LHCN-M2 (cell line): Measurements from ENCODE around the gene IMMP2L. TPM values are rescaled to one million over a fixed set of nuclear protein-coding genes. Genes with fewer than 3 reads are reported as not detected.

ENCODE experiments used
- DNase-seq: peaks from one replicate; pipeline ENCODE4 v3.0.0-alpha.2; 2012; ENCODE audit warnings: low read depth
- total RNA-seq: library from RNA; depleted of rRNA; stranded (reverse); fragments of >200 nt; gene quantifications from 2 replicates; pipeline ENCODE4 v1.2.3, GENCODE V29; 2014

Gene IMMP2L
- total RNA-seq, 1 experiment from 2014 or later: 6.4 TPM

DNA sequence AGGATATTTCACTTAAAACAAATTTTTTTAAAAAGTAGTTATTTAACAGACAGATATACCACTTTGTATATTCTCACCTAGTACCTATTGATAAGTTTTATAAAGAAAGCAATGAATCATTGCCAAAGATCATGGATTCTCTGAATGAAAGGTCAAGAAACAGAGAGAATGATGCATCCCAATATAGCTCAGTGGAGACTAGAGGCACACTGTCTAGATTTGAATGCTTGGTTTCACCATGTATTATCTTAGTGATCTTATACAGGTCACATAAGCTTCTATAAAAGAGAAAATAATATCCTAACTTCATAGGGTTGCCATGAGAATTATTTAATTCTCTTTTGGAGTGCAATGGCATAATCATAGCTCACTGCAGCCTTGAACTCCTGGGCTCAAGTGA lies 558.4 kb downstream of the IMMP2L start:
- DNase-seq: no peak

DNA sequence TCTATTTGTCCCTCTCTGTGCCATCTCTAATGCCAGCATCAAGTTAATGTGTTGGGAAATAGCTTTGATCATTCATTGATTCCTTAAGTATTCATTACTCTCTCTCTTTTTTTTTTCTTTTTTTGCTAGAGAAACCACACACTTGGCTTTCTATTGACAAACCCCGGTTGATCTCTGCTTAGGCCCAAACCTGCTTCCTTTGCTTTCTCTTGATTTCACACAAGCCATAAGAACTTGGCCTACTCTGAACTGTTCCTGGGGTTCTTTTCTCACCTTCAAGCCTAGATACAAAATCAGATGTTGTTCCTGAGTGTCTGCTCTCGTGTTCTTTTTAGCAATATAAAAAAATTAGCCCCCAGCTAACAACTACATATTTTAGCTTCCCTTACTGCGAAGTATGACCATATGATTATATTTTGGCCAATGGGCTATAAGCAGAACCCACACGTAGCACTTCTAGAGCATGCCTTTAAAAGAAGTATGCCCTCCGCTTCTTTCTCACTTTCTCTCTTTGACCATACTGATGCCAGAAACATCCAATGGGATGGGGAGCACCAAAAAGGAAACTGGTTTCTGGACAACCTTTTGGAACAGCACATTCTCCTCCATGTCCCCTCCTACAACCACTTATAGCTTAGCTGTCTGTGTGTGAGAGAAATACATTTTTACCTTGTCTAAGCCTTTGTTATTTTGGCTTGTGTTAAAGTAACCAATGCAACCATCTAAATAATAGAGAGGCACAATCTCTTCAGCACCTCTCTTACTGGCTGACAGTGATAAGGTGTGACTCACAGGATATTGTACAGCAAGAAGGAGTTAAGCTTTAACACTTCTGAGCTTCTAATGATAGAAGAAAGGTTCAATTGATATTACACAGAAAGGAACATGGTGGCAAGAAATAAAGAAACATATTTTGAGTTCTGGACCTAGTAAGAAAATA lies 568.0 kb downstream of the IMMP2L start:
- DNase-seq: no peak

DNA sequence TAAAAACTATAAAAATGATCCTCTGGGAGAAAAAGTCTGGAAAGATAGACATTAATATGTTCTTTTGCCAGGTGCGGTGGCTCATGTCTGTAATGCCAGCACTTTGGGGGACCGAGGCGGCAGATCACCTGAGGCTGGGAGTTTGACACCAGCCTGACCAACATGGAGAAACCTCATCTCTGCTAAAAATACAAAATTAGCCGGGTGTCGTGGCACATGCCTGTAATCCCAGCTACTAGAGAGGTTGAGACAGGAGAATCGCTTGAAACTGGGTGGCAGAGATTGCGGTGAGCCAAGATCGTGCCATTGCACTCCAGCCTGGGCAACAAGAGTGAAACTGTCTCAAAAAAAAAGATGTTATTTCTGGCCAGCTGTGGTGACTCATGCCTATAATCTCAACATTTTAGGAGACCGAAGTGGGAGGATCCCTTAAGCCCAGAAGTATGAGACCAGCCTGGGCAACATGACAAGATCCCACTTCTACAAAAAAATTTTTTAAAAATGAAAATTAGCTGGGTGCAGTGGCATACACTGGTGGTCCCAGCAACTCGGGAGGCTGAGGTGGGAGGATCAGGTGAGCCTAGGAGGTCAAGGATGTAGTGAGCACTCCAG lies 573.3 kb downstream of the IMMP2L start:
- peak; percentile 7 for DNase-seq

DNA sequence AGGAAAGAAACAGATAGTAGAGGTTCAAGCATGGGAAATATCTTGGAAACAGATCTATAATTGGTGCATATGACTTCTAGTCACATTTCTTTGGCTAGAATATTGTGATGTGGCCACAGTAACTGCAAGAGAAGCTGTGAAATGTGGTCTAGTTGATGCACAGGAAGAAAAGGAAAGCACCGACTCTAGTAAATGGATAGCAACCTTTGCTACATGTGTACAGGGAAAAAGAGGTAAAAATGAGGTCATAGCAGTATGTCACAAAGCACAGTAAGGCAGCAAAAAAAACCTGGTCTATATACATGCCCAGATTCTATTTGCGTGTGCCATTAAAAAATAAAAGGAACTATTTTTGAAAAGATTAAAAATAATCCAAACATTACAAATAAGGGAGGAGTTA lies 573.9 kb downstream of the IMMP2L start:
- DNase-seq: no peak

DNA sequence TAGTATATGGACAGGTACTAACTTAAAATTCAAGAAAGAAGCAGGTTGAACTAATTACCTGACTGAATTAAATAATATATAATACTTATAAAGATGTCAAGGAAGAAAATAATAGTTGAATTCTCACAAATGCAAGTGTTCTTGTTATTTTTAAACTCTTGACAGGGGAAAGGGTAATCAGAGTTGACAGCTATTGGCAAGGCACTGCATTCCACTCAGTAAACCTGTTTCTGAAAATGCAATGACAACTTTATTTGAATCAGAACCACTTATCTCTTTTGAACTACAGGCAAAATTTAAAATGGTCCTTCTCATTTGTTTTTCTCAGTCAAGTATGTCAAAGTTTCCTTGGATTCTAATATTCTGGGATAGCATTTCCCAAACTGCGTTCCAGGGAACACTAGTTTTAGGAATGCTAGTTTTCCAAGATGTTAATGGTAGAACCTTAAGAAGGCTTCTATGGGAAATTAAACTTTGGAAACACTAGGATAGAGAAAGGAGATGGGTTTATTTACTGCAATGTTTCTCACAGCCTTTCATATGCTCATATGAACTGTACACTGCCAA lies 575.1 kb downstream of the IMMP2L start:
- DNase-seq: no peak

DNA sequence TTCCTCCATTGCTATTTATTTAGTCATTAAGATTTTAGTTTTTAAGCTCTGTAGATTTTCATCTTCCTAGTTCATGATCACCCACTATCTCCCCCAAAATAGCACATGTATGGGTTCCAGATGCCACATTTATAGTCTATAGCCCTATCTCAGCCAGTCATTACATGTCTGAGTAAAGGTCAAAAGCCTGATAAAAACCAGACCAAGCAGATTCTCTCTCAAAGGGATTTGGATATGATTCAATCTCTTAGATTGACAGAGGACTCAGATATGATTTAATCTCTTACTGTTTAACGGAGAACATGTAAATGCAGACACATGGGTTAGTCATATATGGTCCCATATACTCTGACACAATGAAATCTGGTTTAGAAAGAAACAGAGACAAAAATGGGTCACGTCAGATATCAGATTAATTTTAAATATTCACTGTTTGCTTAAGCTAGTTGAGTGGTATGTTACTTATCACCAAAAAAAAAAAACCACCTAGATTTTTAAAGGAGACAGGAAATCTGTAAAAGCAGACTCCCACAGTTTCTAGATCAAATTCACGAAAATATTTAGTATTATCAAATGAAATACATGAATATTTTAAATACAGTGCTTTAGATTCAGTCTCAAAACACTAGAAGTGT lies 578.4 kb downstream of the IMMP2L start:
- DNase-seq: no peak

DNA sequence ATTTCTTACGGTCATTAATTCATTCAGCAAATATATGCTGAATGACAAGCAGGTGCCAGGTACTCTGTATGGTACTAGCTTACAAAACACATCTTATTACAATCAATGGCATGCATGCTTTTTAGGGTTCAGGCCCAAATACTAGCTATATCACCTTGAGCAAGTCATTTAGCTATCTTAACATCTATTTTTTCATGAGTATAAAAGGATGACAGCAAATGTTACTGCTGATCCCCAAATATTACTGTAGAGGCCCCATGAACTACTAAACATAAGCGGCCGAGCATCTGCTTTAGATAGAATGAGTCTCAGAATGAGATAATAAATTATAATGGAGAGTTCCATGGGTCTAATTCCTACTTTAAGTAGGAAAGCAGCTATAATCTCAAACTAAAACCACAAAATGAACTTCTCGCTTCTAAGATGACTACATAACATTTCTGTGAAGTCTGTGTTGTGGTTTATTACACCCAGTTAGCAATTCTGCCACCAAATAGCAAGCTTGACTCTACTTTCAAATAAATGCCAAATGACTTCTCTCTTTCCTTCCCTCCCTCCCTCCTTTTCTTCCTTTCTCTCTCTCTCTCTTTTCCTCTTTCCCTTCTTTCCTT lies 585.1 kb downstream of the IMMP2L start:
- DNase-seq: no peak

DNA sequence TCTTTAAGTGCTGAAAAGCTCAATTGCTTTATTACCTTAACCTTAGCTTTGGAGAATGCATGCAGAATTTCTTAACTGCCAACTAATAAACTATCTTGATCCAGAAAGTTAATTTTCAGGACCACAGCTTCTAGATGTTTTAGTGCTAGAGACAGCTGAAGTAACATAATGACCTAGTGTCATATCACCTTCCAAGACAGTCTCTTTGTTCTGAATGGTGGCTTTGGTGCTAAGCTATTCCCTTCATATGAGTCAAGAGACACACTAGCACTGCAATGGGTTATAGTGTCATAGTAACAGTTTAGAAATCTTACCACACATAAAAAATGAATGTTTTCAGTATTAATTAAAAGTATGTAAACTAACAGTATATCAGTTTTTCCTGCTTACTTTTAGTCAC lies 586.8 kb downstream of the IMMP2L start:
- DNase-seq: peak; percentile 7

DNA sequence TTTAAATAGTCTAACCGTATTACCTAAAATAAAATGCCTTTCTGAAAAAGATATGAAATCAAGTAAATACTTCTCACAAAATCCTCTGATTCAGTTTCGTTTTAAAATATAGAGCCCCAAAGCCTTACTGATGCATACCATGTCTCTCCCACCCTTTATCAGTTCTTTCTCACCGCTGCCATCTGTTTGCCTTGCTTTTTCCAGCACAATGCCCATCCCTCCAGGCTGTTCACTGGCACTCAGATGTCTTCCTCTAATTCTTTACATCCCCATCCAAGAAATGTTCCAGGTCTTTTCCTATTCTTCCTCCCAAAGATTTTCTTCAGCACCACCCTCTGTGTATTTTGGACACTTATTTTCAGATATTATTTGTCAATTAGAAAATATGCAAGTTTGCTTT lies 587.9 kb downstream of the IMMP2L start:
- no peak for DNase-seq

DNA sequence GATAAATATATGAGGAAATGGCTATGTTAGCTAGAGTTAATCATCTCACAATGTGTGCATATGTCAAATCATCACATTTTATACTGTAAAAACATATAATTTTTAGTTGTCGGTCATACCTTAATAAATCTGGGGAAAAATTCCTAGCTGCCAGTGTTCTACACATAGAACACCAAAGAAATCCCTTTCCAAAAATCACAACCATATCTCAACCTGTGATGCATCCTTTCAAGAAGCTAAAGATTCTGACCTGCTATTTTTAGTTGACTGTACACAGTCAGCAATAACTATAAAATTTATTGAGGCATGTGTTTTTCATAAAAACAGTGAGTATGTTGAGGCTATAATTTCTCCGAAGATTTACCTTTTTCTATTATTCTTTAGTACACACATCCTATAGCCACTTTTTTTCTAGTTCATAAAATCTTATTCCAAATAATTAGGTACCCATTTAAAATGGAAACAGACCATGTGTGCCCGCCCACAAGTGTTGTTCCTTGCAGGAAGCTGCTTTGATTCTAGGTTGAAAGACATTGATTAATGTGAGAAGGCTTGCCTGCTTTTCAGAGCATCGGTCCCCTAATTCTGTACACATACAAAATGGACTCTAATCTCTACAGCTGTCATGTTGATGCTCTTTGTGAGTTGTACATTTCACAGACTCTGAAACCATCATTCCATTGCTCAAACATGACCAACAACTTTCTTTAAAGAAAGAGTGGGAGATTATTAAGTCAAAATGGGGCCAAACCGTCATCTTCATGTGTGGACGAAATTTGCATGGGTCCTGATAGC lies 588.9 kb downstream of the IMMP2L start:
- DNase-seq: no peak

DNA sequence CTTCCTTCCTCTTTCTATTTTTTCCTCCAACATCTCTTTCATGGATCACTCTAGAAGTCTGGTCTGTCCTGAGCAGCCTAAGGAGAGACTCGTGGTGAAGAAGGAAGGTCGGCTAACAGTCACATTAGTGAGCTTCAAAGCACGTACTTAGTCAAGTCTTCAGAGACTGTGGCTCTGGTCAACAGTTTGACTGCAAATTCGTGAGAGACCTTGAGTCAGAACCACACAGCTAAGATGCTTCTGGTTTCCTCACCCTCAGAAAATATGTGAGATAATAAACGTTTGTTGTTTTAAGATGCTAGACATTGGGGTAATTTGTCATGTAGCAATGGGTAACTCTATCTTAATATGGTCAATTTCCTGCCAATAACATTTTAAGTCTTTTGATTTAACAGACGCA lies 597.5 kb downstream of the IMMP2L start:
- peak; percentile 17 for DNase-seq

DNA sequence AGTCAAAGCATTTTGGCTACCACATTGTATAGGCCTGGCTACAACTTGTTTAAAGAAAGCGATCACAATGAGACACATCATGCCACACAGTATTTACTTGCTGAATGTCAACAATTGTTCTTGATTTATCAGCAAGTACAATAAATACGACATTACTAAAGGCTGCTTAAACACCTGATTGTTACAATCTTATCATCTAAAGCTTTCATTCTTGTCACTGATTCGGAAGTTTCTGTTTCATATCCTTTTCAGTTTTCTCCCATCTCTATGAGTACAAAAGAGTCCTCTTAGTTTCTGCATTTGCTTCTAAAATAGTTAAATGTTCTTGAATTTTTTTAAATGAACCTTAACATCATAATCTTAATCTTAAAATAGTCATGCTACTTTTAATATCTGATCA lies 599.5 kb downstream of the IMMP2L start:
- DNase-seq: no peak

DNA sequence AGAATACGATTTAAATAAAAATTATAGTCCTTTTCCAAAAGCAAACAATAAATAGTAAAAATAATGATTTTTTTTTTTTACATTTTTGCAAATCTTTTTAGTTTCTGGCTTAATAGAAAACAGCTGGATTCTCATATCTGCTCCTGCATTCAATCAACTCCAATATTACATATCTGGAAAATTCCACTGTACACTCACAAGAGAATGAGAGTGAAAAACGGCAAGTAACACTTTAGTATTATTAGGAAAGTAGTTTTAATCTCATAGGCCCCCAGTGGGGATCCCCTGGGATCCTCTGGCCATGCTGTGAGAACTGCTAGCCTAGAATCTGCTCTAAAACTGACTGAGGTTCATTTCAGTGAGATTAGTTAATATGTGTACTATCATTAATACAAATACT lies 599.9 kb downstream of the IMMP2L start:
- no peak for DNase-seq

DNA sequence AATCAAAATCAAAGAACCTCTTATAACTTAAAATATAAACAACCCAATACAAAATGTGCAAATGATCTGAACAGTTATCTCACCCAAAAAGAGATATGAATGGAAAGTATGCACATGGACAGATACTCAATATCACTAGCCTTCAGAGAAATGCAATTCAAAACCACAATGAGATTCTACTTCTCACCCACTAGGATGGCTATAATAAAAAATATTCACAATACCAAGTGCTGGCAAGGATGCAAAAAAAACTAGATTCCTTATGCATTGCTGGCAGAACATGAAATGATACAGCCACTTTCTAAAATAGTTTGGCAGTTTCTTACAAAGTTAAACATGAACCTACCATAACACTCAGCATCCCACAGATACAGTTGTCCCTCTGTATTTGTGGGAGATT lies 601.5 kb downstream of the IMMP2L start:
- no peak for DNase-seq

DNA sequence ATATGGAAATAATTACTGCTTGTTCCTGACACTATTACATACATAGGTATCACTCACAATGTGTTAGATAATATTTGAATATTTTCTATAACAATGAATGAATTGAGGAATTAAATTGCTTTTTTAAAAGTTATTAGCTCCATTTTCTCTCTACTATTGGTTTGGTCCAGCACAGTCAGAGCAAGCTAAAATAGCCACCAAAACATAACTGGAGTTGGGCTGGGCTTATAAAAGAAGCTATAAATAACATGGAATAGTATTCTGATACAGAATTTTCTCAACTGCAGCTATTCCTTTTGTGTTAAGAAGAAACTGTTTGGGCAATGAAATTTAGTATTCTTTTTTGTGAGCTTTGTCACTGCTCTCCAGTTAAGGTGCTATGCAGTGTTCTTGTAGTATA lies 614.0 kb downstream of the IMMP2L start:
- DNase-seq: no peak

DNA sequence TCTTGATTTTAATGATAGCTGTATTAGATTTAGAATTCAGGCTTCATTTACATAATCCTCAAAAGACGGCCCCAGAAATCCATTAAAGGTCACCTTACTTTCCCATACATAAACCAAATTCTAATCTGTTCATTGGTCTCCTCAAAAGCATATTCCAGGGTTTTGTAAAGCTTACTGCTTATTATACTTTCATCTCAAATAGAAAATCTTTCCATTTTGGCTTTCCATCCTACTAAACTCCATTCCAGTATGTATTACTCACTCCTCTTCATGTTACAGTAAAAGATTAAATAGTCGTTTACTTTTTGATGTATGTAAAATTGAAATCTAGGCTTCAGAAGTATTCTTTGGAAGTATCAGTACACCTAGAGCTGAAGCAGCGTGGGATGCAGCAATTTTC lies 614.9 kb downstream of the IMMP2L start:
- DNase-seq: no peak

DNA sequence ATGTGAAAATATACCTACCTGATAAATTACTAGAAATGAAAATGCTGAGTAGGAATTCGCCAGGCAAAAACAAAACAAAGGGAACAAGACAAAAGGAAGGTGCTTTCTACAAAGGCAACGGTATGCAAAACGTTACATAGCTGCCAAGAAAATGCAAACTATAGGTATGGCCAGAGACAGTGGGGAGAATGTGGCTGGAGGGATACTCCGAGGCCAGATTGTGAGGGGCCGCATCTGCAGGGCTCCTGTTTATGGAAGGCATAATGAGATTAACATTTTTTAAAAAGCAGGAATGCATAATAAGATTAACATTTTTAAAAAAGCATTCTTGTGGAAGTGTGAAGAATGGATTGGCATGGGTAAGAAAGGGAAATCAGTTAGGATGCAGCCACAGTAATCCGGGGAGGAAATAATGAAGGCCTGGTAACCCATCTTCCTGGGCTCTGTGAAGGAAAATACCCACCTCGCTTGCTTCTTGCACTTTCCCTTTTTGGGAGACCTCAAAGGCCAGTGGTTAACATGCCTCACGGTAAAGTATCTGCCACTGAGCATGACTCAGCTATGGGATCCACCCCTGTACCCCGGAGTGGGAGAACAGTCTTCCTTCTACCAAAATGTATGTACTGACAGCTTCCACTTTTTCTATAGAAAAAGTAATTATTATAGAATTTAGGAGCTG lies 617.2 kb downstream of the IMMP2L start:
- peak; percentile 5 for DNase-seq

DNA sequence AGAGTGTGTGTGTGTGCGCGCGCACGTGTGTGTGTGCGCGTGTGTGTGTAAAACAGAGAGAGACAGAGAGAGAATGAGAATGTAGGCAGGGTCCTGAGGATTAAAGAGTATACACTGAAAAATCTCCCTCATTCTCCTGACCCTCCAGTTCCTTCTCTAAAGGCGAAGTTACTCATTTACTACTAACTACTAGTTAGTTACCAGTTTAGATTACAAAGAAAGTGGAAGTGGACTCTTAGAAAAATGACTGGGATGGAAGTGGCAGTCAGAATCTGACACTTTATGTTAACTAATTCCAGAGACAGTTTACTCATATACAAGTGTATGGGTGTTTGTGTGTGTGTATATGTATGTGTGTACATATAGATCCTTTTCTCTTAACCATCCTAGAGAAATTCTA lies 617.8 kb downstream of the IMMP2L start:
- no peak for DNase-seq

DNA sequence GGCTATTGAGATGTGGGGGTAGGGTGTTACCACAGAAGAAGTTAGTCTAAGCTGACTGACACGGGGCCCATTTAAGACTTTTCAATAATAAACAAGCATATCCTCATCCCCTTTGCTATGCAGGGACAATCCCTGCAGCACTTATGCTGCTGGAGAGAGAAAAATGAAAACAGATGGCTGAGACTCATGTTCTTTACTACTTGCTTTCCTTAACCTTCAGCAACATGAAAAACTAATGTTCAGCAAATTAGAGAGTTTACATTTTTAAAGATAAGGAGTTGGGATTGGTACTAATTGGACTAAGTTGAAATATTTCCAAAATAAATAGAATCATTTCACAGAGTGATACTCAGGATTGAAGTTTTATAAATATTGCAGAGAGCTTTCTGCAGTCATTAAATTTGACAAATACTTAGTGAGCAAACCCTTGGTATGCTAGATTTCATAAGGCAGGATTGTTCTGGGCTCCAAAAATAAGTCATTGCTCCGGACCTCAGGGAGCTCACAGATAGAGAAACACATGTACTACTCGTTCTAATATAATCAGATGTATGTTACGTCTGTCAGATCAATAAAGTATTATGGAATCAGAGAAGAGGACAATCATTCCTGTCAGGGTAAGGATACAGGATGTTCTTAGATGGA lies 618.5 kb downstream of the IMMP2L start:
- DNase-seq: no peak

DNA sequence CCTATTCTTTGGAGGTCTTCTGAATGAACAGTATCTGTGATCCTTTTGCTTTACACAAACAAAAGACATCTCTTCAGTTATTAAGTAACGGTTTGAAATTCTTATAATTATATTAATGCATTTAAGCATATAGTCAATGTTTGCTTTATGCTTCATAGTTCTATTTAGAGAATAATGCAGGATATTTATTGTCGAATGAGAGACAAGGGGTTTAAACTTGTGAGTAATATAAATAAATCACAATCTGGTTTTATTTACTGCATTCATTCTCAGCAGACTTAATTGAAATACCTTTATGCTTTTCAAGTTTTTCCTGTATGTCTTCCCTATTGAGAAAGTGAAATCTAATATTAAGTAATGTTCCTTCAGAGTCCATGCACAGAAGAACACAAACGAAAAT lies 620.9 kb downstream of the IMMP2L start:
- no peak for DNase-seq
